GM12865 (cell line): ENCODE measurements around the gene RPL26.

Experiments used
- DNase-seq: peaks from one replicate; pipeline ENCODE4 v3.0.0; 2010; ENCODE audit warnings: low read depth
- H3K4me3 ChIP-seq: 2 replicates; pipeline ENCODE4 v1.5.1; 2011; ENCODE audit warnings: mild to moderate bottlenecking, low read depth, low read length, control low read depth
- CTCF ChIP-seq: IDR thresholded peaks from 2 replicates; pipeline ENCODE4 v1.5.1; 2011; ENCODE audit warnings: low read length, control low read depth, low read depth, inconsistent platforms; ENCODE audit not compliant: insufficient read depth; ENCODE audit errors: missing control alignments

Gene RPL26

GRCh38 chr17:8419305-8419704 lies 36.3 kb upstream of the RPL26 start:
- no peak overlapping the region for H3K4me3 ChIP-seq
- DNase-seq: no peak
- TF ChIP-seq CTCF: no peak

- TF ChIP-seq CTCF: no peak
- no peak overlapping the region for H3K4me3 ChIP-seq
- DNase-seq: no peak
These were observed 35.5 kb upstream of the RPL26 start for GRCh38 chr17:8418471-8418870.

GRCh38 chr17:8417806-8418205 lies 34.8 kb upstream of the RPL26 start:
- no peak for TF ChIP-seq CTCF
- no peak for DNase-seq
- H3K4me3 ChIP-seq: no peak overlapping the region

- no peak for TF ChIP-seq CTCF
- no peak for DNase-seq
- no peak overlapping the region for H3K4me3 ChIP-seq
These were observed 30.9 kb upstream of the RPL26 start for GRCh38 chr17:8413938-8414337.

- no peak for TF ChIP-seq CTCF
These were observed 30.3 kb upstream of the RPL26 start for GRCh38 chr17:8413328-8413727.

GRCh38 chr17:8412089-8412488 lies 29.1 kb upstream of the RPL26 start:
- no peak for TF ChIP-seq CTCF
- no peak for DNase-seq
- H3K4me3 ChIP-seq: no peak overlapping the region

More at GRCh38 chr17:8413328-8413727, 30.3 kb upstream of the RPL26 start:
- H3K4me3 ChIP-seq: no peak overlapping the region
- DNase-seq: no peak

GRCh38 chr17:8410883-8411238 lies 27.9 kb upstream of the RPL26 start:
- DNase-seq: no peak
- TF ChIP-seq CTCF: no peak
- no peak overlapping the region for H3K4me3 ChIP-seq
